Prostate gland (tissue), 2 donors: ENCODE data around the gene GPR42. TPM values are rescaled to one million over a fixed set of nuclear protein-coding genes. Genes with fewer than 3 reads are reported as not detected.
A peak's percentile ranks its signal among the peaks of the same experiment; 100 is the strongest.
"Not testable (repeated sequence)": the region's sequence is repeated elsewhere in the genome, so short reads cannot be mapped to it uniquely, and the experiment has no call there.

Experiments used
- DNase-seq: peaks from one replicate; pipeline ENCODE4 v3.0.0-alpha.2; 2019; ENCODE audit warnings: low spot score
- H3K27ac ChIP-seq, 2 donors: fragments of 200-600 bp; sonication (generic); 2 replicates each; pipeline ENCODE4 v1.5.1; 2017 to 2019
- H3K27me3 ChIP-seq: fragments of 200-600 bp; sonication (generic); replicated peaks from 2 replicates; pipeline ENCODE4 v1.5.1; 2019; ENCODE audit not compliant: insufficient read depth
- H3K36me3 ChIP-seq, 2 donors: fragments of 200-600 bp; sonication (generic); 1 replicate in 1 of 2; 2 replicates in 1 of 2; pipeline versions ENCODE4 v1.5.1 to v1.8.1; 2017 to 2019
- H3K4me1 ChIP-seq: fragments of 200-600 bp; sonication (generic); replicated peaks from 2 replicates; pipeline ENCODE4 v1.5.1; 2019
- H3K4me3 ChIP-seq, 2 donors: fragments of 200-600 bp; sonication (generic); 2 replicates each; pipeline ENCODE4 v1.5.1; 2017 to 2019
- H3K9me3 ChIP-seq: fragments of 200-600 bp; sonication (generic); 2 replicates; pipeline ENCODE4 v1.5.1; 2017
- CTCF ChIP-seq, 4 experiments: fragments of 200-600 bp in 2 of 4; fragments of 450-650 bp in 2 of 4; sonication (generic) in 2 of 4; IDR thresholded peaks; 1 replicate in 3 of 4; 2 replicates in 1 of 4; pipeline ENCODE4 v1.5.1; 2016 to 2019; ENCODE audit warnings: antibody characterized with exemption in 4 of 4, mild to moderate bottlenecking in 2 of 4, moderate library complexity in 2 of 4
- POLR2A ChIP-seq: fragments of 450-650 bp; IDR thresholded peaks from one replicate; pipeline ENCODE4 v1.6.1; 2016; ENCODE audit warnings: antibody characterized with exemption, mild to moderate bottlenecking
- POLR2AphosphoS5 ChIP-seq: sonication (generic); formaldehyde crosslinking; IDR thresholded peaks from one replicate; pipeline ENCODE4 v1.6.1; 2017; ENCODE audit warnings: antibody characterized with exemption
- WGBS: methylation state at CpG from one replicate; pipeline ENCODE4 v1.1.5; 2018; 5-methylcytosine and 5-hydroxymethylcytosine counted together
- intact Hi-C: fragments of 100-400 bp; cut with DNase I; formaldehyde crosslinking; loops from one replicate; pipeline ENCODE4 v1.14.2; 2022
- total RNA-seq, 2 donors: library from RNA; depleted of rRNA; stranded (reverse); fragments of >200 nt; gene quantifications; one replicate each; pipeline ENCODE4 v1.1.0, GENCODE V29; 2016

The GPR42 gene
- total RNA-seq, 2 donors from 2014 or later: not detected

GRCh38 chr19:35377656-35378055, 6.8 kb downstream of the GPR42 start:
- no peaks in the 10 kb centered on the region for H3K9me3 ChIP-seq
- intact Hi-C loops: no loop called here
- no peak for DNase-seq
- H3K27ac ChIP-seq: no peak overlapping the region
- TF ChIP-seq CTCF (IDR thresholded peaks at IDR 0.05) (no peak), POLR2AphosphoS5 (no peak), POLR2A (no peak)
- no peaks in the 10 kb centered on the region for H3K4me1 ChIP-seq
- no peak overlapping the region for H3K4me3 ChIP-seq
- no peaks in the 10 kb centered on the region for H3K36me3 ChIP-seq
- no peaks in the 10 kb centered on the region for H3K27me3 ChIP-seq
- 74% methylated on average over 1 of the region's 1 CpG for WGBS

GRCh38 chr19:35378356-35378755, 7.5 kb downstream of the GPR42 start:
- no peaks in the 10 kb centered on the region for H3K27me3 ChIP-seq
- H3K4me3 ChIP-seq: no peak overlapping the region
- no peak for DNase-seq
- TF ChIP-seq POLR2A (no peak), CTCF (IDR thresholded peaks at IDR 0.05) (no peak), POLR2AphosphoS5 (no peak)
- intact Hi-C loops: no loop called here
- no peaks in the 10 kb centered on the region for H3K9me3 ChIP-seq
- no peaks in the 10 kb centered on the region for H3K36me3 ChIP-seq
- 95% methylated on average over 3 of the region's 3 CpGs for WGBS
- no peaks in the 10 kb centered on the region for H3K4me1 ChIP-seq
- no peak overlapping the region for H3K27ac ChIP-seq

- H3K27me3 ChIP-seq, H3K27ac ChIP-seq, H3K4me3 ChIP-seq, intact Hi-C loops, H3K9me3 ChIP-seq, H3K36me3 ChIP-seq, DNase-seq, H3K4me1 ChIP-seq: not testable (repeated sequence)
- 94% methylated on average over 5 of the region's 5 CpGs for WGBS
Measured at GRCh38 chr19:35379545-35379944, 8.7 kb downstream of the GPR42 start.

- intact Hi-C loops: no loop called here
- 0% methylated on average over 1 of the region's 1 CpG for WGBS
- no peaks in the 10 kb centered on the region for H3K27me3 ChIP-seq
- H3K4me3 ChIP-seq: no peak overlapping the region
- TF ChIP-seq CTCF (IDR thresholded peaks at IDR 0.05) (no peak), POLR2A (no peak), POLR2AphosphoS5 (peak; percentile 25)
- H3K4me1 ChIP-seq: no peaks in the 10 kb centered on the region
- DNase-seq: no peak
- no peak overlapping the region for H3K27ac ChIP-seq
- H3K36me3 ChIP-seq: no peaks in the 10 kb centered on the region
- no peaks in the 10 kb centered on the region for H3K9me3 ChIP-seq
Measured at GRCh38 chr19:35379992-35380391, 9.1 kb downstream of the GPR42 start.

GRCh38 chr19:35380450-35381124, 9.7 kb downstream of the GPR42 start:
- Histone ChIP-seq H3K4me3 (no peak overlapping the region), H3K36me3 (no peaks in the 10 kb centered on the region), H3K9me3 (no peaks in the 10 kb centered on the region), H3K27me3 (no peaks in the 10 kb centered on the region), H3K27ac (no peak overlapping the region), H3K4me1 (no peaks in the 10 kb centered on the region)
- intact Hi-C loops: no loop called here
- peak; percentile 35 for DNase-seq
- 58% methylated on average over 9 of the region's 9 CpGs for WGBS
- no peak for TF ChIP-seq POLR2A
- peak; percentile 30 for TF ChIP-seq POLR2AphosphoS5
- no peak for TF ChIP-seq CTCF (IDR thresholded peaks at IDR 0.05)
